Activated naive CD8-positive, alpha-beta T cell (primary cell): ENCODE data around the gene EFCAB5.
A peak's percentile ranks its signal among the peaks of the same experiment; 100 is the strongest.
"Not testable (repeated sequence)": the region's sequence is repeated elsewhere in the genome, so short reads cannot be mapped to it uniquely, and the experiment has no call there.

ENCODE experiments used
- H3K27ac Mint-ChIP-seq: one replicate; pipeline ENCODE4 v1.8.0; 2021; ENCODE audit warnings: mixed read lengths
- H3K27me3 Mint-ChIP-seq: one replicate; pipeline ENCODE4 v1.8.0; 2021; ENCODE audit warnings: mixed read lengths
- H3K36me3 Mint-ChIP-seq: one replicate; pipeline ENCODE4 v1.8.0; 2021; ENCODE audit warnings: mixed read lengths
- H3K4me1 Mint-ChIP-seq: one replicate; pipeline ENCODE4 v1.8.0; 2021; ENCODE audit warnings: low read depth, mixed read lengths
- H3K4me3 Mint-ChIP-seq: one replicate; pipeline ENCODE4 v1.8.0; 2021; ENCODE audit warnings: mild to moderate bottlenecking, mixed read lengths
- H3K9me3 Mint-ChIP-seq: one replicate; pipeline ENCODE4 v1.8.0; 2021; ENCODE audit warnings: low read depth, mixed read lengths

The EFCAB5 gene

GRCh38 chr17:29941334-29941733 is at the start of gene EFCAB5:
EFCAB5 (plus strand) TSS chr17:29941634; CDS start chr17:29941797, 163 bp downstream.
- no peak within 1 kb of the TSS for H3K27ac Mint-ChIP-seq
- H3K27me3 Mint-ChIP-seq, result peaks cover 1% of the 10 kb centered on the region
- no peaks in the 10 kb centered on the region for H3K9me3 Mint-ChIP-seq
- H3K36me3 Mint-ChIP-seq, result peaks cover 2% of the 10 kb centered on the region
- H3K4me3 Mint-ChIP-seq, result no peak within 1 kb of the TSS
- H3K4me1 Mint-ChIP-seq, result no peaks in the 10 kb centered on the region

- Mint-ChIP-seq H3K9me3 (peaks cover 12% of the 10 kb centered on the region), H3K27ac (no peak overlapping the region), H3K36me3 (peaks cover 11% of the 10 kb centered on the region), H3K4me1 (peaks cover 18% of the 10 kb centered on the region), H3K4me3 (no peak overlapping the region), H3K27me3 (no peaks in the 10 kb centered on the region)
Observed at GRCh38 chr17:29892201-29892600, 49.2 kb upstream of the EFCAB5 start.

GRCh38 chr17:29897136-29897535 is 44.3 kb upstream of the EFCAB5 start:
- H3K27me3 Mint-ChIP-seq, H3K9me3 Mint-ChIP-seq, H3K36me3 Mint-ChIP-seq, H3K4me3 Mint-ChIP-seq, H3K27ac Mint-ChIP-seq: not testable (repeated sequence)
- peaks cover 25% of the 10 kb centered on the region for H3K4me1 Mint-ChIP-seq

DNA sequence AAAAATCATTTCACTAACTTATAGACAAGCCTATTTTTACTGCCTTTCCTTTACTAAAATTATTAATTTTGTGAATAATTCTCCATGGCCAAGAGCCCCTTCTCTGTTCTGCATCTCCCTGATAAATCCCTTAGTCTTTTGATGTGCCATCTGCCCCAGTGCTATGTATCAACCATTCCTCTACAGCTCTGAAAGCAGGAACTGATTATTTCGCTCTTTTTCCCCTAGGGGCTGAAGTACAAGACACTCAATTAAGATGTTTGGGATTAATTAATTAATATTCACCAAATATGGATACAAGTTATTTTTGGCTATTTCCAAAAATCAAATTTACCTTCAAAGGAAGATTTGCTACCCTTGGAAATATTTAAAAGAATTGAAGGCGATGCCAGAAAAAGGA is 38.0 kb upstream of the EFCAB5 start:
- Mint-ChIP-seq H3K27me3 (no peaks in the 10 kb centered on the region), H3K9me3 (peaks cover 4% of the 10 kb centered on the region), H3K4me1 (peaks cover 37% of the 10 kb centered on the region), H3K4me3 (no peak overlapping the region), H3K27ac (no peak overlapping the region), H3K36me3 (peaks cover 10% of the 10 kb centered on the region)

DNA sequence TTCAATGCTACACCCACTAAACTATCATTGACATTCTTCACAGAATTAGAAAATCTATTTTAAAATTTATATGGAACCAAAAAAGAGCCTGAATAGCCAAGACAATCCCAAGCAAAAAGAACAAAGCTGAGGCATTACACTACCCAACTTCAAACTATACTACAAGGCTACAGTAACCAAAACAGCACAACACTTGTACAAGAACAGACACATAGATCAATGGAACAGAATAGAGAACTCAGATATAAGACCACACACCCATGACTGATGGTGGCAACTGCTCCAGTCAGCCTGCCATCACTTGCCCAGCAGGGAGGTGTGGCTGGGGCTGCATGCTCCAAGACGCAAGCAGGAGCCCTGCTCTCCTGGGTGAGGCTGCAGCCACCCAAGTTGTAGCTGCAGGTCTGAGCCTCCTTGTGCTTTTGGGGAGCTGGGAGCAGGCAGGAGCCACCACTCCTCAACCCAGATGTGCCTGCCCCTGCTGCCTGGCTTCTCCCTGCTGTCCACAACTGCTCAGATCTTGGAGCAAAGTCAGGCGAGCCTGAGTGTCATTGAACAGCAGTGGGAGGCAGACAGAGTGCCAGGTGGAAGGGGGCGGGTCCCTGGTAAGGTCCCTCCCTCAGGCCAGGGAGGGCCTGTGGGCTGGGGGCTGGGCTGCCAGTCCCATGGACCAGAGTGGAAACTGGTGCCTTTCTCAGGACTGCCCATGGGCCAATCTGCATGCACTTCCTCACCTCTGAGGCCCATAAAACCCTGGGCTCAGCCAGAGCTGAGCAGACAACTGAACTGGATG is 36.2 kb upstream of the EFCAB5 start:
- Mint-ChIP-seq H3K27ac (no peak overlapping the region), H3K27me3 (no peaks in the 10 kb centered on the region), H3K36me3 (peaks cover 12% of the 10 kb centered on the region), H3K4me3 (no peak overlapping the region), H3K9me3 (peaks cover 4% of the 10 kb centered on the region), H3K4me1 (peaks cover 48% of the 10 kb centered on the region)

DNA sequence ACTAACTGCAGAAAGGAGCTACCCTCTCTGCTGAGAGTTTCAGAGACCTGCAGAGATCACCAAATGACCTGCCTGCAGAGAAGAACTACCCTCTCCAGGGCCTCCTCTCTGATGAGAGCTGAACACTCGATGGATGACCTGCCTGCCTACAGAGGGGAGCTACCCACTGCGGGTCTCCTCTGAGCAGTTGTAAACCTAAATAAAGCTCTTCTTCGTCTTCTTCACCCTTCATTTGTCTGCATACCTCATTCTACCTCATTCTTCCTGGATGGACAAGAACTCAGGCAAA is 35.6 kb upstream of the EFCAB5 start:
- Mint-ChIP-seq H3K4me3 (no peak overlapping the region), H3K27ac (no peak overlapping the region), H3K9me3 (peaks cover 4% of the 10 kb centered on the region), H3K27me3 (no peaks in the 10 kb centered on the region), H3K4me1 (peaks cover 49% of the 10 kb centered on the region), H3K36me3 (peaks cover 12% of the 10 kb centered on the region)

- H3K4me3 Mint-ChIP-seq, result no peak overlapping the region
- H3K36me3 Mint-ChIP-seq, result peaks cover 12% of the 10 kb centered on the region
- peaks cover 4% of the 10 kb centered on the region for H3K9me3 Mint-ChIP-seq
- H3K27me3 Mint-ChIP-seq, result no peaks in the 10 kb centered on the region
- no peak overlapping the region for H3K27ac Mint-ChIP-seq
- H3K4me1 Mint-ChIP-seq, result peaks cover 46% of the 10 kb centered on the region
Observed at GRCh38 chr17:29906969-29907368, 34.5 kb upstream of the EFCAB5 start.

- H3K9me3 Mint-ChIP-seq, result peaks cover 4% of the 10 kb centered on the region
- H3K4me3 Mint-ChIP-seq, result no peak overlapping the region
- H3K27ac Mint-ChIP-seq, result no peak overlapping the region
- peaks cover 12% of the 10 kb centered on the region for H3K36me3 Mint-ChIP-seq
- no peaks in the 10 kb centered on the region for H3K27me3 Mint-ChIP-seq
- peaks cover 34% of the 10 kb centered on the region for H3K4me1 Mint-ChIP-seq
Observed at GRCh38 chr17:29909236-29910003, 32.0 kb upstream of the EFCAB5 start.

GRCh38 chr17:29911641-29912177 is 29.7 kb upstream of the EFCAB5 start:
- H3K4me3 Mint-ChIP-seq, result no peak overlapping the region
- peaks cover 6% of the 10 kb centered on the region for H3K36me3 Mint-ChIP-seq
- peaks cover 4% of the 10 kb centered on the region for H3K9me3 Mint-ChIP-seq
- H3K27ac Mint-ChIP-seq, result no peak overlapping the region
- H3K4me1 Mint-ChIP-seq, result peaks cover 28% of the 10 kb centered on the region
- H3K27me3 Mint-ChIP-seq, result no peaks in the 10 kb centered on the region

GRCh38 chr17:29914819-29915537 is 26.5 kb upstream of the EFCAB5 start:
- Mint-ChIP-seq H3K4me1 (peaks cover 34% of the 10 kb centered on the region), H3K27me3 (no peaks in the 10 kb centered on the region), H3K4me3 (no peak overlapping the region), H3K27ac (no peak overlapping the region), H3K36me3 (no peaks in the 10 kb centered on the region), H3K9me3 (no peaks in the 10 kb centered on the region)

GRCh38 chr17:29918016-29918415 is 23.4 kb upstream of the EFCAB5 start:
- H3K4me1 Mint-ChIP-seq, result peaks cover 24% of the 10 kb centered on the region
- no peak overlapping the region for H3K4me3 Mint-ChIP-seq
- H3K27me3 Mint-ChIP-seq, result no peaks in the 10 kb centered on the region
- no peak overlapping the region for H3K27ac Mint-ChIP-seq
- H3K9me3 Mint-ChIP-seq, result no peaks in the 10 kb centered on the region
- H3K36me3 Mint-ChIP-seq, result no peaks in the 10 kb centered on the region

- H3K4me3 Mint-ChIP-seq, result no peak overlapping the region
- H3K9me3 Mint-ChIP-seq, result no peaks in the 10 kb centered on the region
- no peak overlapping the region for H3K27ac Mint-ChIP-seq
- no peaks in the 10 kb centered on the region for H3K27me3 Mint-ChIP-seq
- H3K4me1 Mint-ChIP-seq, result peaks cover 24% of the 10 kb centered on the region
- no peaks in the 10 kb centered on the region for H3K36me3 Mint-ChIP-seq
Observed at GRCh38 chr17:29918922-29919856, 22.2 kb upstream of the EFCAB5 start.

DNA sequence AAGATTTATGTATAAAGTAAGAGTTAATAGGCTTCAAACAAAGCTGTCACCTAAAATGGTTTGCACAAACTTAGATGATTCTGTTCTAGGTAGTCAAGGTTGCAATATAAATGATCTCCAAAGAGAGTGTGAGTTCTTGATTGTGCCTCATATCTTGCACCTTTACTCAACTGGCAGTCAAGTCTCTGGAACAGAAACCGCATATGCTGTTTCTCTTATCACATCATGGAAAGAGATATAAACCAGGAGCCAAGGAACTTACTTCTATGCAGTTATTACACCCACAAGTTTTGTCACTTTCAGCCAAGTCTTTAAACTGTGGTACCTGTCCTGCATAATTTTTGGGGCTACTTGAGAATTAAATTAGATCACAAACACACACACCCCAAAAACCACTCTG is 16.6 kb upstream of the EFCAB5 start:
- Mint-ChIP-seq H3K4me3 (no peak overlapping the region), H3K27ac (no peak overlapping the region), H3K27me3 (no peaks in the 10 kb centered on the region), H3K36me3 (no peaks in the 10 kb centered on the region), H3K4me1 (peaks cover 38% of the 10 kb centered on the region), H3K9me3 (no peaks in the 10 kb centered on the region)

GRCh38 chr17:29927546-29927945 is 13.9 kb upstream of the EFCAB5 start:
- no peaks in the 10 kb centered on the region for H3K27me3 Mint-ChIP-seq
- peak overlapping the region; percentile 5 for H3K27ac Mint-ChIP-seq
- peaks cover 34% of the 10 kb centered on the region for H3K4me1 Mint-ChIP-seq
- no peaks in the 10 kb centered on the region for H3K36me3 Mint-ChIP-seq
- H3K4me3 Mint-ChIP-seq, result peak overlapping the region; percentile 2
- no peaks in the 10 kb centered on the region for H3K9me3 Mint-ChIP-seq
